Heart right ventricle (tissue), 16 donors: ENCODE results near the gene CATSPERE. TPM values are rescaled to one million over a fixed set of nuclear protein-coding genes. Genes with fewer than 3 reads are reported as not detected.

Source experiments
- ATAC-seq, 8 donors: fragments of 200-7000 bp; cut with Tn5 transposase; one replicate each; pipeline ENCODE4 v1.9.1; 2020; ENCODE audit warnings: mild to moderate bottlenecking in 8 of 8, moderate library complexity in 8 of 8, moderate number of reproducible peaks in 1 of 8
- DNase-seq, 2 donors: peaks; one replicate each; pipeline ENCODE4 v3.0.0-alpha.2; 2020
- H3K27ac ChIP-seq, 10 donors: fragments of 200-600 bp; sonication (generic) in 2 of 10; one replicate each; pipeline versions ENCODE4 v1.5.0 to v1.8.0; 2020 to 2022; ENCODE audit warnings: mild to moderate bottlenecking in 3 of 10
- H3K27me3 ChIP-seq, 7 donors: fragments of 200-600 bp; one replicate each; pipeline ENCODE4 v1.8.0; 2021 to 2022; ENCODE audit warnings: mild to moderate bottlenecking in 2 of 7
- H3K36me3 ChIP-seq, 9 donors: fragments of 200-600 bp; sonication (generic) in 1 of 9; one replicate each; pipeline versions ENCODE4 v1.5.0 to v1.8.0; 2020 to 2022; ENCODE audit warnings: mild to moderate bottlenecking in 2 of 9
- H3K4me1 ChIP-seq, 9 donors: fragments of 200-600 bp; sonication (generic) in 1 of 9; one replicate each; pipeline versions ENCODE4 v1.5.0 to v1.8.0; 2020 to 2022; ENCODE audit warnings: mild to moderate bottlenecking in 4 of 9
- H3K4me3 ChIP-seq, 10 donors: fragments of 200-600 bp; sonication (generic) in 2 of 10; one replicate each; pipeline versions ENCODE4 v1.5.0 to v1.8.0; 2020 to 2022; ENCODE audit warnings: mild to moderate bottlenecking in 7 of 10, moderate library complexity in 2 of 10
- H3K9me3 ChIP-seq, 11 donors: fragments of 200-600 bp in 10 of 11; sonication (generic) in 2 of 11; one replicate each; pipeline versions ENCODE4 v1.5.0 to v1.8.0; 2013 to 2022; ENCODE audit warnings: mild to moderate bottlenecking in 2 of 11, control low read depth in 1 of 11, moderate library complexity in 1 of 11
- WGBS, 2 donors: extraction: QIAGEN DNeasy Blood & Tissue Kit; methylation state at CpG; one replicate each; pipeline ENCODE4 v1.1.7; 2013; ENCODE audit warnings: inconsistent platforms in 1 of 2; 5-methylcytosine and 5-hydroxymethylcytosine counted together
- intact Hi-C, 10 donors: fragments of 100-400 bp; cut with DNase I; formaldehyde crosslinking; loops; one replicate each; pipeline versions ENCODE4 v1.11.1 to v1.14.2; 2022
- polyA plus RNA-seq, 2 donors: library from polyadenylated mRNA; stranded (reverse); fragments of 200-250 nt; gene quantifications; one replicate each; pipeline ENCODE4 v1.2.3, GENCODE V29; 2013
- total RNA-seq, 10 donors: library from RNA; stranded (reverse); fragmentation: NEBNext Ultra II Directional in 3 of 10; extraction: Animal tissue kit (Norgen Biotek cat#: 25700) in 3 of 10; gene quantifications; one replicate each; pipeline versions ENCODE4 v1.2.1 to v1.2.4, GENCODE V29; 2021 to 2023
- TF ChIP-seq, protein P1 (sequence below), 9 donors: fragments of 200-600 bp; sonication (generic) in 2 of 9; IDR thresholded peaks; one replicate each; pipeline versions ENCODE4 v1.5.0 to v1.8.0; 2021 to 2022; ENCODE audit warnings: antibody characterized with exemption in 9 of 9, mild to moderate bottlenecking in 5 of 9, moderate library complexity in 1 of 9
- donor health status: Arrhythmogenic right ventricular cardiomyopathy.
- donor health status: ischemic (EF 13 %, LVEDD 7.1; RV severe dilation, severe dysfunction).
- donor health status: healthy with polysubstance abuse.
- donor health status: DM: no; HTN: yes; CAD: no.
- donor health status: DM: no; HTN: no; CAD: no.
- donor health status: ischemic (EF 25% LVEDD 6.9; RV normal size, moderate dysfunction).
- donor health status: ischemic (EF 25% LVEDD 5.7; RV mildly dilated, moderate dysfunction).
- donor health status: healthy.
- donor health status: DM: yes; HTN: yes; CAD: no.
- donor health status: Ischemic cardiomyopathy.
- donor health status: ischemic (EF 35%, LVEDD 5.7; RV mildly dilated, moderate dysfunction).
- donor health status: nonischemic (EF 11% LVEDD 7.7; RV severe dilation, severe dysfunction).
- donor health status: DM: yes; HTN: yes; CAD: no.
- donor health status: PGD.
- donor health status: ischemic (EF 29% LVEDD 5.4; RV normal size, mild dysfunction).
- donor health status: nonischemic (EF 23%, LVEDD 6.1; RV moderate dilation, normal function).

CATSPERE gene
- total and polyA plus RNA-seq, 12 donors = 0.07 to 0.83 (median 0.26) TPM; not detected in 1

DNA sequence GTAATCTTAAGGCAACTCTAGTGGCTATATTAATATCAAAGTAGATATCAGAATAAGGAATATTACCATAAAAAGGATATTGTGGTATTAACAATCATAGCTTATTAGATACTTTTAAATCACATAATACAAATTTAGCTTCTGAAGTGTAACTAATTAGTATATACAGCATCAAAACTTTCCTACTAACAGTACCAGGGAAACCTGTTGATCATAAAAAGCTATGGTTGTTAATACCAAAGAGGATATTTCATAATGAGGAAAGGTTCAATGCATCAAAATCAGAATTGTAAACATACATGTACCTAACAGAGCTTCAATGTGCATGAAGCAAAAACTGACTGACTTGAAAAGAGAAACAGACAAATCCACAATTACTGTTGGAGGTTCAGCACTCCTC lies 33.4 kb upstream of the CATSPERE start:
- Histone ChIP-seq H3K36me3 (peaks cover 0 to 57% (median 8%) of the 10 kb centered on the region in 9 donors), H3K4me3 (no peak overlapping the region), H3K9me3 (no peaks in the 10 kb centered on the region), H3K4me1 (peaks cover 0 to 5% (median 0%) of the 10 kb centered on the region in 9 donors), H3K27me3 (no peaks in the 10 kb centered on the region), H3K27ac (no peak overlapping the region)
- TF ChIP-seq, protein P1, sequence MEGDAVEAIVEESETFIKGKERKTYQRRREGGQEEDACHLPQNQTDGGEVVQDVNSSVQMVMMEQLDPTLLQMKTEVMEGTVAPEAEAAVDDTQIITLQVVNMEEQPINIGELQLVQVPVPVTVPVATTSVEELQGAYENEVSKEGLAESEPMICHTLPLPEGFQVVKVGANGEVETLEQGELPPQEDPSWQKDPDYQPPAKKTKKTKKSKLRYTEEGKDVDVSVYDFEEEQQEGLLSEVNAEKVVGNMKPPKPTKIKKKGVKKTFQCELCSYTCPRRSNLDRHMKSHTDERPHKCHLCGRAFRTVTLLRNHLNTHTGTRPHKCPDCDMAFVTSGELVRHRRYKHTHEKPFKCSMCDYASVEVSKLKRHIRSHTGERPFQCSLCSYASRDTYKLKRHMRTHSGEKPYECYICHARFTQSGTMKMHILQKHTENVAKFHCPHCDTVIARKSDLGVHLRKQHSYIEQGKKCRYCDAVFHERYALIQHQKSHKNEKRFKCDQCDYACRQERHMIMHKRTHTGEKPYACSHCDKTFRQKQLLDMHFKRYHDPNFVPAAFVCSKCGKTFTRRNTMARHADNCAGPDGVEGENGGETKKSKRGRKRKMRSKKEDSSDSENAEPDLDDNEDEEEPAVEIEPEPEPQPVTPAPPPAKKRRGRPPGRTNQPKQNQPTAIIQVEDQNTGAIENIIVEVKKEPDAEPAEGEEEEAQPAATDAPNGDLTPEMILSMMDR (IDR thresholded peaks at IDR 0.05) = no peak
- DNase-seq = no peak
- ATAC-seq = no peak
- intact Hi-C loops = no loop called here

DNA sequence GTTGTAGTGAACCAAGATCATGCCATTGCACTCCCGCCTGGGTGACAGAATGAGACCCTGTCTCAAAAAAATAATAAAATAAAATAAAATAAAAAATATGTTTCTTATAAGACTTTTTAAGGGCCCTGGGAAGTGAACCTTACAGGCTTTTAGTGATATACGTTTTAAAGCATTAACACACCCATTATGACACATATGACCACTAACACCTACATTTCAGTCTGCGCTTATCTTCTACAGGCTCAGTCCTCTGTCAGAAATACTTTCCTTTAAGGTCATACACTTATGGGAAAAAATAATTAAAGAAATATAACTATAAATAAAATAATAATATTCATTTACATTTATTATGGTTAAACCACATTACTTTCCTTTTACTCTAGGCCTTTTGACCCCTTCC lies 31.3 kb upstream of the CATSPERE start:
- ATAC-seq = no peak
- TF ChIP-seq, protein P1 (IDR thresholded peaks at IDR 0.05) = no peak
- 79 to 95% methylated on average over 3 of the region's 3 CpGs for WGBS, 2 donors

DNA sequence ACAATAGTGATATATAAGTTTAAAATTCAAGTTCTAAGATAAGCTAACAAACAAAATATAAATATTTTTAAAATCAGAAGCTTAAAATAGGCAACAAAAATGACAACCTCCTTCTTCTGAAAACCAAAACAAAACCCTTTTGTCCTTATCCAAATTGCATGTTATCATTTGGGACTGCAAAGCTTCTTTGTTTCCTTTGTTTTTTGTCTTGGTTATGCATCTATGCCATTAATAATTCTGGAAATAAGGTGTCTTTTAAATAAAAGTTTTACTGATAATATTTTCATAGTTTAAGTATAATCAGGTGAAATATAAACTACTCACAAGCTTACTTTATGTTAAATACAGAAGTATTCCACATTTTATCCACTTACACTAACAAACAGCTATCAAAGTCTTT lies 29.9 kb upstream of the CATSPERE start:
- DNase-seq (no peak), ATAC-seq (no peak)
- H3K27me3 ChIP-seq = no peaks in the 10 kb centered on the region
- H3K36me3 ChIP-seq = peaks cover 0 to 70% (median 13%) of the 10 kb centered on the region in 9 donors
- H3K27ac ChIP-seq = no peak overlapping the region
- intact Hi-C loops = no loop called here
- no peaks in the 10 kb centered on the region for H3K9me3 ChIP-seq
- TF ChIP-seq, protein P1 (IDR thresholded peaks at IDR 0.05) = no peak
- no peak overlapping the region for H3K4me3 ChIP-seq
- peaks cover 0 to 4% (median 0%) of the 10 kb centered on the region in 9 donors for H3K4me1 ChIP-seq

More for the DNA sequence above, 31.3 kb upstream of the CATSPERE start:
- DNase-seq = no peak
- Histone ChIP-seq H3K36me3 (peaks cover 0 to 62% (median 8%) of the 10 kb centered on the region in 9 donors), H3K9me3 (no peaks in the 10 kb centered on the region), H3K27ac (no peak overlapping the region), H3K4me3 (no peak overlapping the region), H3K27me3 (no peaks in the 10 kb centered on the region), H3K4me1 (peaks cover 0 to 2% (median 0%) of the 10 kb centered on the region in 9 donors)
- intact Hi-C loops = no loop called here

DNA sequence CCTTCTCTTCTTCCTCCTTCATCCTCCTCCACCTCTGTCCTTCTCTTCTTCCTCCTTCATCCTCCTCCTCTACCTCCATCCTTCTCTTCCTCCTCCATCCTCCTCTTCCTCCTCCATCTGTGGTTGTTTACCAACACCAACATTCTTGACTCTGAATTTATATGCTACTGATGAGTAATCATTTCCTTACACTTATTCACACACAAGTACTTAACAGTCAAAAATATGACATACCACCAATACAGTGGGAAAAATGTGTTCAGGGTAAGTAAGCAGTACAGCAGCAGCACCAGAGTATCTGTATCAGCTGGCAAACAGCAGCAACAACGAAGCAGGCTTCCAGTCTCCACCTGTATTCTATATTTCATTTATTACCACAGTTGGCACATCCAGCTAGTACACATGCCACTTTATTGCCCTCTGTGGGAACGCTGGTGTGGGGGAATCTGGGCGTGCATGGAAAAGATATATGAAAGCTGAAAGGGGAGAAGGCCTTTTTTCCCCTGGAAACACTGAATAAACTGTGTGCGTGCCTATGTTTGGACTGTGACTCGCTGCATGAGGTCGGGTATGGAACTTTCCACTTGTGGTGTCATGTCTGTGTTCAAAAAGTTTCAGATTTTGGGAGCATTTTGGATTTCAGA lies 25.4 kb upstream of the CATSPERE start:
- TF ChIP-seq, protein P1 (IDR thresholded peaks at IDR 0.05) = no peak
- 85 to 86% methylated on average over 6 of the region's 6 CpGs for WGBS, 2 donors
- ATAC-seq (no peak), DNase-seq (no peak)
- peaks cover 0 to 24% (median 0%) of the 10 kb centered on the region in 9 donors for H3K4me1 ChIP-seq
- no peak overlapping the region for H3K27ac ChIP-seq
- H3K27me3 ChIP-seq = no peaks in the 10 kb centered on the region
- intact Hi-C loops = no loop called here
- H3K4me3 ChIP-seq = no peak overlapping the region
- peaks cover 0 to 65% (median 13%) of the 10 kb centered on the region in 9 donors for H3K36me3 ChIP-seq
- H3K9me3 ChIP-seq = no peaks in the 10 kb centered on the region
